IMR-90 (cell line): ENCODE measurements around the gene PXDC1. TPM values are rescaled to one million over a fixed set of nuclear protein-coding genes. Genes with fewer than 3 reads are reported as not detected.

Source experiments
- ATAC-seq: fragments of 200-7000 bp; cut with Tn5 transposase; 2 replicates; pipeline ENCODE4 v1.9.1; 2020; ENCODE audit warnings: low read depth, mild to moderate bottlenecking, moderate library complexity
- BruUV-seq: library from RNA; stranded (reverse); fragments of 400-500 nt; replicated peaks from 2 replicates; lab custom pipeline; 2021; lab: Mats Ljungman, UMichigan
- CTCF ChIA-PET: fragments of 300-600 bp; formaldehyde crosslinking; extraction: SDS; loops from one replicate; lab custom pipeline; 2021; ENCODE audit warnings: antibody characterized with exemption; lab: Yijun Ruan, JAX
- POLR2A ChIA-PET: fragments of 300-600 bp; sonication (Branson Sonifier 250); formaldehyde crosslinking; loops from one replicate; lab custom pipeline; 2022; ENCODE audit warnings: antibody characterized with exemption; ENCODE audit not compliant: unreplicated experiment; lab: Charles Lee
- DNase-seq: peaks from one replicate; pipeline ENCODE4 v3.0.0; 2013
- H2AFZ ChIP-seq: replicated peaks from 2 replicates; pipeline ENCODE3; 2013; ENCODE audit warnings: low read length, mild to moderate bottlenecking; ENCODE audit not compliant: poor library complexity
- H2AK5ac ChIP-seq: 2 replicates; pipeline ENCODE4 v1.6.1; 2013; ENCODE audit warnings: low read depth, low read length, inconsistent platforms
- H2AK9ac ChIP-seq: replicated peaks from 2 replicates; pipeline ENCODE3; 2013; ENCODE audit warnings: mild to moderate bottlenecking, low read depth, low read length, moderate library complexity; ENCODE audit not compliant: poor library complexity
- H2BK120ac ChIP-seq: 2 replicates; pipeline ENCODE4 v1.6.1; 2013; ENCODE audit warnings: low read depth, low read length, inconsistent platforms
- H2BK15ac ChIP-seq: 3 replicates; pipeline ENCODE4 v1.6.1; 2013; ENCODE audit warnings: low read depth, low read length, inconsistent platforms
- H2BK20ac ChIP-seq: 2 replicates; pipeline ENCODE4 v1.6.1; 2013; ENCODE audit warnings: low read depth, mild to moderate bottlenecking, inconsistent platforms, low read length, moderate library complexity
- H2BK5ac ChIP-seq: 2 replicates; pipeline ENCODE4 v1.6.1; 2013; ENCODE audit warnings: mild to moderate bottlenecking, low read depth, low read length, inconsistent platforms; ENCODE audit not compliant: poor library complexity, severe bottlenecking
- H3K14ac ChIP-seq: replicated peaks from 2 replicates; pipeline ENCODE4 v1.6.1; 2013; ENCODE audit warnings: low read depth, low read length, inconsistent platforms
- H3K18ac ChIP-seq: 2 replicates; pipeline ENCODE4 v1.6.1; 2013; ENCODE audit warnings: low read depth, low read length, control low read depth
- H3K23ac ChIP-seq: 2 replicates; pipeline ENCODE4 v1.6.1; 2013; ENCODE audit warnings: low read depth, low read length, inconsistent platforms
- H3K27ac ChIP-seq: 2 replicates; pipeline ENCODE4 v1.5.1; 2013; ENCODE audit warnings: mild to moderate bottlenecking, control low read depth, low read length; ENCODE audit not compliant: insufficient read depth
- H3K27me3 ChIP-seq: 2 replicates; pipeline ENCODE4 v1.6.1; 2013; ENCODE audit warnings: low read length; ENCODE audit not compliant: control insufficient read depth, insufficient read depth
- H3K36me3 ChIP-seq: 2 replicates; pipeline ENCODE4 v1.6.1; 2013; ENCODE audit warnings: low read length, mixed read lengths; ENCODE audit not compliant: control insufficient read depth, insufficient read depth
- H3K4ac ChIP-seq: 2 replicates; pipeline ENCODE4 v1.6.1; 2013; ENCODE audit warnings: low read depth, low read length, inconsistent platforms
- H3K4me1 ChIP-seq: 2 replicates; pipeline ENCODE4 v1.6.1; 2013; ENCODE audit warnings: low read length, mixed read lengths; ENCODE audit not compliant: control insufficient read depth, insufficient read depth
- H3K4me2 ChIP-seq: 2 replicates; pipeline ENCODE4 v1.6.1; 2013; ENCODE audit warnings: low read depth, mild to moderate bottlenecking, control low read depth, low read length, moderate library complexity
- H3K4me3 ChIP-seq: 2 replicates; pipeline ENCODE4 v1.5.1; 2013; ENCODE audit warnings: low read depth, mild to moderate bottlenecking, control low read depth, low read length, moderate library complexity; ENCODE audit not compliant: insufficient read depth
- H3K56ac ChIP-seq: 2 replicates; pipeline ENCODE4 v1.6.1; 2013; ENCODE audit warnings: low read length, inconsistent platforms; ENCODE audit not compliant: insufficient read depth; ENCODE audit errors: extremely low read depth
- H3K79me1 ChIP-seq, 2 experiments: 2 replicates each; pipeline ENCODE4 v1.6.1; 2013; ENCODE audit warnings: low read length in 2 of 2, inconsistent platforms in 1 of 2, low read depth in 1 of 2
- H3K9ac ChIP-seq: 2 replicates; pipeline ENCODE4 v1.6.1; 2013; ENCODE audit warnings: low read depth, low read length, control low read depth
- H3K9me1 ChIP-seq: 2 replicates; pipeline ENCODE4 v1.6.1; 2013; ENCODE audit warnings: low read length, inconsistent platforms; ENCODE audit not compliant: insufficient read depth
- H3K9me3 ChIP-seq: 2 replicates; pipeline ENCODE4 v1.6.1; 2013; ENCODE audit warnings: low read length; ENCODE audit not compliant: control insufficient read depth, insufficient read depth
- H4K20me1 ChIP-seq: 2 replicates; pipeline ENCODE4 v1.6.1; 2013; ENCODE audit warnings: low read length, inconsistent platforms; ENCODE audit not compliant: insufficient read depth
- H4K5ac ChIP-seq: 2 replicates; pipeline ENCODE4 v1.6.1; 2013; ENCODE audit warnings: mild to moderate bottlenecking, low read depth, low read length, control low read depth
- H4K8ac ChIP-seq, 2 experiments: 2 replicates each; pipeline ENCODE4 v1.6.1; 2013; ENCODE audit warnings: low read depth in 2 of 2, low read length in 2 of 2, control low read depth in 1 of 2, inconsistent platforms in 1 of 2
- H4K91ac ChIP-seq: 2 replicates; pipeline ENCODE4 v1.6.1; 2013; ENCODE audit warnings: low read depth, low read length, inconsistent platforms; ENCODE audit not compliant: insufficient read depth
- CHD1 ChIP-seq: IDR thresholded peaks from 2 replicates; pipeline ENCODE4 v1.6.1; 2012; ENCODE audit warnings: low read depth, low read length, improper control_type of control experiment
- MAZ ChIP-seq: IDR thresholded peaks from 2 replicates; pipeline ENCODE4 v1.6.1; 2012; ENCODE audit warnings: low read depth, mild to moderate bottlenecking, low read length, improper control_type of control experiment, moderate library complexity, borderline replicate concordance
- NFE2L2 ChIP-seq: fragments of 150-350 bp; IDR thresholded peaks from 2 replicates; pipeline ENCODE4 v1.6.1; 2016; ENCODE audit warnings: low read depth, mild to moderate bottlenecking, low read length
- WGBS, 2 experiments: methylation state at CpG; one replicate each; pipeline versions ENCODE4 v1.1.5 to v1.1.7; 2013; ENCODE audit warnings: missing lambda C conversion rate in 2 of 2; ENCODE audit not compliant: insufficient read length in 1 of 2; ENCODE audit errors: extremely low coverage in 2 of 2; 5-methylcytosine and 5-hydroxymethylcytosine counted together
- dilution Hi-C: fragments of 300-500 bp; cut with HindIII; formaldehyde crosslinking; loops from one replicate; pipeline ENCODE4 v1.14.3; 2018; ENCODE audit warnings: low sequenced_read_pairs; ENCODE audit not compliant: unreplicated experiment
- in situ Hi-C: fragments of 300-500 bp; cut with MboI; formaldehyde crosslinking; loops from 3 replicates; pipeline ENCODE4 v1.14.3; 2019; ENCODE audit warnings: low sequenced_read_pairs, inconsistent platforms, mixed read lengths
- intact Hi-C: fragments of 100-400 bp; cut with micrococcal nuclease; formaldehyde crosslinking; loops from 2 replicates; pipeline ENCODE4 v1.10.0; 2022
- polyA plus RNA-seq, 3 experiments: library from polyadenylated mRNA; depleted of rRNA; stranded (reverse); fragments of >200 nt; gene quantifications; 2 replicates each; pipeline ENCODE4 v1.2.3, GENCODE V29; 2012; ENCODE audit warnings: low replicate concordance in 1 of 3
- total RNA-seq: library from RNA; depleted of rRNA; stranded (reverse); fragments of >200 nt; gene quantifications from 2 replicates; pipeline ENCODE4 v1.2.3, GENCODE V29; 2012
- TF ChIP-seq, protein P1 (sequence below): fragments of 150-350 bp; IDR thresholded peaks from 2 replicates; pipeline ENCODE4 v1.6.1; 2017; ENCODE audit warnings: mild to moderate bottlenecking, antibody characterized with exemption, low read length, low read depth

Gene PXDC1
- total and polyA plus RNA-seq, 2 of the 4 experiments (the other 2 are of a cell fraction), result 63.3 to 72.2 TPM

DNA sequence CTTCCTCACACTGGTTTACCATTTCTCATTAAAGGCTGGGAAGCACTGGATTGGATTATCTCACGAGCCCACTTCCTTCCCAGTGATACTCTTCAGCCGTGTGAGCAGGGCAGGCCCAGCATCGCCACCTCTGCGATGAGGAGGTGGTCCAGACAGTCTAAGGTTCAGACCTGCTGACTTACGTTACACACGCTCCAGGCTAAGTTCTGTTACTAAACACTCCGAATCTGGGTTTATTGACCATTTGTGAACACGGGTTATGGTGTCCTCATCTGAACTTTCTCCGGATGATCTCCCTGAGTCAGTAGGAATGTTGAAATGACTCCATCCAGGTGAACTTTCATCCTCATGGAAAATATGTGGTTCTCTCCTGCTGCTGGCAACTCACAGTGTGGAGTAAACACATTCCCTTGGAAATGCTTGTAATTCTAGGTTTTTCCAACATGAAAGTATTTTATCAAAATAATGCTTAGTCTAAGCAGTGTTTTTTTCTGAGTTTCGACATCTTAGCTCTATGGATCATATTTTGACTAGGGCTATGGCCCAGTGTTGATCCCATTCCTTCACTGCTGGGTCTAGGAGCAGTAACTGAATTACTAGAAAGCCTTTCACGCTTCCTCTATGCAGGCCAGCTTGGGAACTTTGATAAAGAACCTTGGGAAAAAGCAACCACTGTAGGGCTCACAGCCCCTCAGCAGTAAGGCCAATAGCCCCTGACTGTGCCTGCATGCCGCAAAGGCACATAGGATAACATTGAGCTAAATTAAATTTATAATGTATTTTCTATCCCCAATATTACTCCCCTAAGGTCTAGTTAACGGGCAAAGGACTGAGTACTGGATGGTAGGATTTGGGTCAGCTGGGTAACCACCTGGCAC lies 37.7 kb upstream of the PXDC1 start:
- Histone ChIP-seq H3K18ac (peak overlapping the region; percentile 82), H3K56ac (no peak overlapping the region), H3K27me3 (no peaks in the 10 kb centered on the region), H2AK5ac (peak overlapping the region; percentile 91), H2BK120ac (peak overlapping the region; percentile 86), H2AFZ (peak overlapping the region; percentile 46), H3K14ac (peak overlapping the region; percentile 42), H3K23ac (peak overlapping the region; percentile 44; the same call in 1 of the 2 replicates), H2BK20ac (peak overlapping the region; percentile 68), H4K8ac (peak overlapping the region in 1 of 2 experiments; percentile 69; a peak in 2 of 4 replicates), H3K4me2 (peak overlapping the region; percentile 8; the same call in 1 of the 2 replicates), H4K5ac (peak overlapping the region; percentile 76), H3K4me1 (peaks cover 13% of the 10 kb centered on the region), H3K27ac (peak overlapping the region; percentile 74; the same call in 1 of the 2 replicates), H4K20me1 (no peaks in the 10 kb centered on the region), H3K79me1 (no peaks in the 10 kb centered on the region), H2AK9ac (peak overlapping the region; percentile 59), H2BK15ac (peak overlapping the region; percentile 67; the same call in 1 of the 3 replicates), H3K4ac (peak overlapping the region; percentile 85), H4K91ac (peak overlapping the region; percentile 77), H2BK5ac (peak overlapping the region; percentile 72), H3K9ac (no peak overlapping the region), H3K36me3 (no peaks in the 10 kb centered on the region), H3K4me3 (no peak overlapping the region), H3K9me3 (no peaks in the 10 kb centered on the region), H3K9me1 (peaks cover 13% of the 10 kb centered on the region; the same call in 1 of the 2 replicates)
- in situ Hi-C loops, result no loop called here
- DNase-seq (peak; percentile 77), ATAC-seq (peak; percentile 80)
- intact Hi-C loops, result no loop called here
- no TSS peak for BruUV-seq
- dilution Hi-C loops, result no loop called here
- TF ChIP-seq NFE2L2, result 0 out of 2 replicates have a peak, but pooled peaks have one; percentile 3
- no peak for TF ChIP-seq MAZ
- TF ChIP-seq, protein P1, sequence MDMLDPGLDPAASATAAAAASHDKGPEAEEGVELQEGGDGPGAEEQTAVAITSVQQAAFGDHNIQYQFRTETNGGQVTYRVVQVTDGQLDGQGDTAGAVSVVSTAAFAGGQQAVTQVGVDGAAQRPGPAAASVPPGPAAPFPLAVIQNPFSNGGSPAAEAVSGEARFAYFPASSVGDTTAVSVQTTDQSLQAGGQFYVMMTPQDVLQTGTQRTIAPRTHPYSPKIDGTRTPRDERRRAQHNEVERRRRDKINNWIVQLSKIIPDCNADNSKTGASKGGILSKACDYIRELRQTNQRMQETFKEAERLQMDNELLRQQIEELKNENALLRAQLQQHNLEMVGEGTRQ, result no peak
- no peak for TF ChIP-seq CHD1
- POLR2A ChIA-PET, result no interaction called here
- 100% methylated on average over 2 of the region's 13 CpGs; no CpG with 5 or more reads in 1 of the 2 experiments for WGBS, 2 experiments
- CTCF ChIA-PET, result no interaction called here
